Keratinocyte (primary cell): ENCODE measurements around the gene LY6G6D.

Source experiments
- EZH2 ChIP-seq: IDR thresholded peaks from one replicate; pipeline ENCODE4 v1.6.1; 2012; ENCODE audit warnings: inconsistent platforms, mild to moderate bottlenecking, low read length, moderate library complexity
- TF ChIP-seq, protein P1 (sequence below), 3 experiments: IDR thresholded peaks in 1 of 3; conservative IDR thresholded peaks in 1 of 3; optimal IDR thresholded peaks in 1 of 3; 2 replicates in 2 of 3; 3 replicates in 1 of 3; pipeline versions ENCODE3 to v1.5.1; 2011; ENCODE audit warnings: low read length in 3 of 3, mild to moderate bottlenecking in 3 of 3, moderate library complexity in 2 of 3, control low read depth in 1 of 3, inconsistent platforms in 1 of 3; ENCODE audit not compliant: insufficient read depth in 2 of 3; ENCODE audit errors: extremely low read depth in 1 of 3

DNA sequence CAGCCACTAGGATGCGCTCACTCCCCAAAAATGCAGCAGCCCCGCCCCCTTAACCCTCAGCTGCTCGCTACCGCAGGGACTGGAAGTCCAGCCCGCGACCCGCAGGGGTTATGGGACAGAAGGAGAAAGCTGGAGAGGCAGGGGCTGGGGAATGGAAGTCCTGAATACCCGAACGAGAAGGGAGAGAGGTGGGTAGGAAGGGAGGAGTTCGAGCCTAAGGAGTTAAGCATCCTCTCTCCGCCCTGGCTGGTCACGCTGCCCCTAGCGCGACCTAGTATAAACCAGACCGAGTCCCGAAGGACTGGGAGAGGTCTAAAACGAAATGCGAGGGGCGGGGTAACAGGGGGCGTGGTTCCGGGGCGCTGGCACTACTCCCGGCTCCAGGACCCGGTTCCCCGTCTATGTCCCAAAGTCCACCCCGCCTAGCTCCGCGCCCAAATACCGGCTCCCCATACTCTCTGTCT, 14.4 kb downstream of the LY6G6D start:
- TF ChIP-seq, protein P1, sequence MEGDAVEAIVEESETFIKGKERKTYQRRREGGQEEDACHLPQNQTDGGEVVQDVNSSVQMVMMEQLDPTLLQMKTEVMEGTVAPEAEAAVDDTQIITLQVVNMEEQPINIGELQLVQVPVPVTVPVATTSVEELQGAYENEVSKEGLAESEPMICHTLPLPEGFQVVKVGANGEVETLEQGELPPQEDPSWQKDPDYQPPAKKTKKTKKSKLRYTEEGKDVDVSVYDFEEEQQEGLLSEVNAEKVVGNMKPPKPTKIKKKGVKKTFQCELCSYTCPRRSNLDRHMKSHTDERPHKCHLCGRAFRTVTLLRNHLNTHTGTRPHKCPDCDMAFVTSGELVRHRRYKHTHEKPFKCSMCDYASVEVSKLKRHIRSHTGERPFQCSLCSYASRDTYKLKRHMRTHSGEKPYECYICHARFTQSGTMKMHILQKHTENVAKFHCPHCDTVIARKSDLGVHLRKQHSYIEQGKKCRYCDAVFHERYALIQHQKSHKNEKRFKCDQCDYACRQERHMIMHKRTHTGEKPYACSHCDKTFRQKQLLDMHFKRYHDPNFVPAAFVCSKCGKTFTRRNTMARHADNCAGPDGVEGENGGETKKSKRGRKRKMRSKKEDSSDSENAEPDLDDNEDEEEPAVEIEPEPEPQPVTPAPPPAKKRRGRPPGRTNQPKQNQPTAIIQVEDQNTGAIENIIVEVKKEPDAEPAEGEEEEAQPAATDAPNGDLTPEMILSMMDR (optimal IDR thresholded peaks at IDR 0.05 in 1 of 3, IDR thresholded peaks at IDR 0.05 in 1 of 3, conservative IDR thresholded peaks at IDR 0.05 in 1 of 3; ENCODE audit: extremely low read depth in 1 of 3, insufficient read depth in 2 of 3, low read length in 3 of 3), result peak in 1 of 3 experiments; percentile 3
- no peak for TF ChIP-seq EZH2
